ENCODE data around the gene HTRA2.

DNA sequence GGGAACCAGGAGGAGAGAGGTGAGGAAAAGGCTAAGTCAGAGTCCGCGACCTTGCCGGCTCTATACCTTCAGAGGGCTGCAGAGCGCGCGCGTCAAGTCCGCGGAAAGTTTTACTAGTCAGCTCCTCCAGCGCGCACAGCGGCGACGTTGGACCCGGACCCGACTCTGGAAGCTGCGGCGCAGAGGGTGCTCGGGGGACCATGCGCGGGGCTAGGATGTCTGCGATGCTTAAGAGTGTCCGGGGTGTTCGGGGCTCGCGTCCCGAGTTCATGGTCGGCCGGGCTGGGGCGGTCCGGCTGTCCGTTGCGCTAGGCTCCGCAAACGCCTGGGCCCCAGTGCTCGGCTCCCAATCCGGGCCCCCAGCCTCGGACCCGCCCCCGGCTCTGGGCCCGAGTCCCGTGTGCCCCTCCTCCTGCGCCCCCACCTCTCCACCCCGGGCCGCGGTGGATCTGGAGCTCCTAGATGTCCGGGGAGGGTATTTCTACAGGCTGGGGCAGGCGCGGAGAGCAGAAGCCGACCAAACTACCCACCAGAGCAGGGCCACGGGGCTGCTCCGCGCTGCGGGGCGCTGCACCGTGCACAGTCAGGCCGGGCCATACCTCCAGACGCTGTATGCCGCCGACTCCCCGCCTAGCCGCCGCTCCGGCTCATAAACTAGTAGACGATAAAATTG, 30.3 kb upstream of the HTRA2 start, which contains the start of gene LBX2:
- no peak for TF ChIP-seq EZH2phosphoT487 (IDR thresholded peaks at IDR 0.05; ENCODE audit: low read depth)
- TF ChIP-seq, protein P1, sequence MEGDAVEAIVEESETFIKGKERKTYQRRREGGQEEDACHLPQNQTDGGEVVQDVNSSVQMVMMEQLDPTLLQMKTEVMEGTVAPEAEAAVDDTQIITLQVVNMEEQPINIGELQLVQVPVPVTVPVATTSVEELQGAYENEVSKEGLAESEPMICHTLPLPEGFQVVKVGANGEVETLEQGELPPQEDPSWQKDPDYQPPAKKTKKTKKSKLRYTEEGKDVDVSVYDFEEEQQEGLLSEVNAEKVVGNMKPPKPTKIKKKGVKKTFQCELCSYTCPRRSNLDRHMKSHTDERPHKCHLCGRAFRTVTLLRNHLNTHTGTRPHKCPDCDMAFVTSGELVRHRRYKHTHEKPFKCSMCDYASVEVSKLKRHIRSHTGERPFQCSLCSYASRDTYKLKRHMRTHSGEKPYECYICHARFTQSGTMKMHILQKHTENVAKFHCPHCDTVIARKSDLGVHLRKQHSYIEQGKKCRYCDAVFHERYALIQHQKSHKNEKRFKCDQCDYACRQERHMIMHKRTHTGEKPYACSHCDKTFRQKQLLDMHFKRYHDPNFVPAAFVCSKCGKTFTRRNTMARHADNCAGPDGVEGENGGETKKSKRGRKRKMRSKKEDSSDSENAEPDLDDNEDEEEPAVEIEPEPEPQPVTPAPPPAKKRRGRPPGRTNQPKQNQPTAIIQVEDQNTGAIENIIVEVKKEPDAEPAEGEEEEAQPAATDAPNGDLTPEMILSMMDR (IDR thresholded peaks at IDR 0.05; ENCODE audit: low read depth, low read length), result no peak
